IPS DF 4.7 (cell line): ENCODE data around the gene PDE10A.

Experiments used
- DNase-seq: peaks from one replicate; pipeline ENCODE4 v3.0.0-alpha.2; 2013; ENCODE audit warnings: low spot score; ENCODE audit errors: extremely low read depth

PDE10A gene

GRCh38 chr6:165678904-165679303 is 15.9 kb upstream of the PDE10A start:
- DNase-seq = no peak

DNA sequence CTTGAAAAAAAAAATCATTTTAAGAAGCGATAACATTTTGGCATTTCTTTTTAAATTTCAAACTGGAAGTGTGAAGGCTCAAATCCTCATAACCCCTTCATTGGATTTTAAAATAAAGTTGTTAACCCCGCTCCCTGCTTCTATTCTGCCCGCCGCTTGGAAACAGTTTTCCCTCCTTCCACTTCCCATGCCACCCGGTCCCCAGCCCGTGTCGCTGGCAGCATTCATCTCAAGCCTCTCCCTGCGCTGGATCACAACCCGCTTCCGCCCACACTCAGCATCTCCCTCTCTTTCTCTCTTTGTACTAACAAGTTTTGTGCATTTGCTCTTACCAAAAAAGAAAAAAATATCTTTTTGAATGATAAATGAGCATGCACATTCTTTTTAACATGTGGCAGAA is 15.4 kb upstream of the PDE10A start:
- no peak for DNase-seq

GRCh38 chr6:165677091-165677490 is 14.1 kb upstream of the PDE10A start:
- DNase-seq = no peak

DNA sequence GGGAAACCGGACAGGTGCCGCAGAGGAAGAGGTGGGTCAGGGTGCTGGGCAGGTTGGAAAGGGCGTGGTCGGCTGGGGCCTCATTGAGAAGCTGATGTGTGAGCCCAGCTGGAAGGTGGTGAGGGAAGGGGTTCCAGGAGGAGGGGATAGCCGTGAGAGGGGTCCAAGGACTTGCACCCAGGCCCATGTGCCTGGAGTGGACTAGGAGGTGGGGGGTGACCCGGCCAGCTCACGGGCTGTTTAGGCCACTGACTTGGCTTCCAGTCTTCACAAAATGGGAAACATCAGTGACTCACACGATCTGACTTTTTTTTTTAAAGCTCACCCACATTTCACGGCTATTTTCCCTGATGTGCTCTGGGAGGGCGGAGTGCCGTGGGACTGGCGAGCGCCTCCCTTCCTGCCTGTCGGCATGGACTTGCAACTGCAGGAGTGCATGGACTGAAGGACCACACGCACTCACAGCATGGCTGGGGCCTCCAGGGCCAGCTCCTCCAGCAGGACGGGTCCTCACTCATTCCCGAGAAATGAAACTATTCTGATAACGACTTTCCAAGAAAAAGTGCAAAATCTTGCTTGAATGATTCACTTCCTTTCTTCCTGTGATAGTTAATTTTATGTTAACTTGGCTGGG is 13.5 kb upstream of the PDE10A start:
- DNase-seq = no peak

- no peak for DNase-seq
Observed at GRCh38 chr6:165675120-165675519, 12.1 kb upstream of the PDE10A start.

GRCh38 chr6:165674155-165675029 is 11.4 kb upstream of the PDE10A start:
- no peak for DNase-seq

GRCh38 chr6:165671222-165671768 is 8.3 kb upstream of the PDE10A start:
- DNase-seq = no peak

GRCh38 chr6:165668951-165669350 is 5.9 kb upstream of the PDE10A start:
- DNase-seq = no peak

- no peak for DNase-seq
Observed at GRCh38 chr6:165665384-165665672, 2.3 kb upstream of the PDE10A start.

- DNase-seq = no peak
Observed at GRCh38 chr6:165664559-165665383, 1.7 kb upstream of the PDE10A start.

DNA sequence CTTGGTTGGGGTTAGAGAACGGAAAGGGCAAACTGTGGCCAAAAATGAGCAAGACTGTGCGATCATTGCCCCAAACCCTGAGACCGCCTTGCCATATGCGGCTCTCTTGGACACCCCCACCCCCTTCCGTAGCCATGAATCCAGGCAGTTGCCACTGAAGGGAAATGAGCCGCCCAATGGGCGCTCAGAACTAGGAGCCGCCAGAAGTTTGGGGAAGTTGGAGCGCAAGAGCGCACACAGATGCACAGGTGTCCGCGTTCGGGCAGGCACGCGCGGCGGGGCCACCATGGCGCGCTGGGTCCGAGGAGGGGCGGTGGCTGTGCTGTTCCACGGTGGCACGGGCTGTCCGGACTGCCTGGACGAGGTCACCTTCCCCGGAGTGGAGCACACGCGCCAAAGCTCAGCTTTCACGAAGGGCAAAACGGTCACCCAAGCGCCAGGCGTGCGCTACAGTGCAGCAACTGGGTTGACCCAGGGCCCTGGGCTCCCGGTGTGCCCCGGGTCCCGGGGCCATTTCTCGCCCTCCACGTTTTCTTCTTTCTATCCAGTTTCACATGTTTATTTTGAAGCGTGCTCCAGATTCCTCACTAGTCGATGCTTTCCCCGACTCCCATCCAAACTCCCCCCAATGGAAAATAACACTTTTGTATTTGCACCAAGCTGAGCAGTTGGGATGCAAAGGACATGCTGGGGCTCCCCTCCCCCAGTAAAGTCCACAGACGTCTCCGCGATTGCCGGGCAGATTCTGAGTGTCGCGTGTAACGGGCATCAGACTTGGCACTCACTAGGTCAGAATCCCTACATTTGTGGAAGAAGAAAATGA is 906 bp upstream of the PDE10A start:
- DNase-seq = no peak

GRCh38 chr6:165663377-165663735 is 315 bp upstream of the PDE10A start:
- no peak for DNase-seq

GRCh38 chr6:165662041-165662748 is 846 bp downstream of the PDE10A start:
- no peak for DNase-seq

DNA sequence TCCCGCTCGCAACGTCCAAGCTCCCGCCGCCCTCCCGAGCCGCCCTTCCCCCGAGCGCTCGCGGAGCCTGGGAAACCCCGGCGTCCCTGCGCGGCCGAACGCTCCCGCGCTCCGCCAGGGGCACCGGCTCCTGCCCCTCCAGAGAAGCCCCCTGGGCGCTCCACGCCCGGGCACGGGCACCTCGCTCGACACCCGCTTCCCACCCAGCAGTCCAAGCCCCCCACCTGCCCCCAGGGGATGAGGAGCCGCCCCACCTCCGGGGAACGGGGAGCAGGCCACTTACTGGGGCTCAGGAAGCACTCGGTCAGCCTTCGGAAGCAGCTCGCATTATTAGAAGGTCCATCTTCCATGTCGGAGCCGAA is 1.4 kb downstream of the PDE10A start:
- no peak for DNase-seq

DNA sequence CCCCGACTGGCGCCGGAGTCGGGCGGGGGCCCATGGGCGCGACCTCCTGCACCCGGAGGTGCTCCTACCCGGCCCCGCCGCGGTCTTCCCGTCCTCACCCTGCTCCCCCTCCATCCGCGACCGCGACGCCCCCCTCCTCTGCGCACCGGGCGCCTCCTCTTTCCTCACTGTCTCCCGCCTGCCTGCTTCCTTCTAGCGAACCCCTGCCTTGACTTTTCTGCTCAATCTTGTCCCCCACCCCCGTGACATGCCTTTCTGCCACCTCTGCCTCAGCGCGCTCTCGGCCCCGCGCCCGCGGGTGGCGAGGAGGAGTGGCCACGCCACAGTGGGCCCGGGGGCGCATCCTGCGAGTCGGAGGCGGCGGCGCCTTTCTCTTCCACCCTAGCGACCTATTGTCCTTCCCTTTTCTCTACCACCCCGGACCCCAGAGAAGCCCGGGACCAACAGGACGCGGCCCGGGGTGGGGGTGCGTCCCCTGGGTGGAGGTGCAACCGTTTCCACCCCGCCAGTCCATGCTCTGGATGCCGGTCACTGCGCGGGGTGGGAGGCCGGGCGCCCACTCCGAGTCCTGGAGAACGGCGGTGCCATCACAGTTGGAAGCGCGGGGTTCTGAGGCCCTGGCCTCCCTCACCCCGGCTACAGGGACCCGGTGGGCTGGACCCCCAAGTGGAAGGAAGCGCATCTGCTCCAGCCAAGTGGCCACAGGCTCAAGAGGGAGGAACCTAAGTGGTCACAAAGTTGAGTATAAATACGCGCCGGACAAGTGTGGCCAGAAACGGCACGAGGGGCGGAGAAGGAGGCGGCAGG is 2.0 kb downstream of the PDE10A start:
- no peak for DNase-seq

DNA sequence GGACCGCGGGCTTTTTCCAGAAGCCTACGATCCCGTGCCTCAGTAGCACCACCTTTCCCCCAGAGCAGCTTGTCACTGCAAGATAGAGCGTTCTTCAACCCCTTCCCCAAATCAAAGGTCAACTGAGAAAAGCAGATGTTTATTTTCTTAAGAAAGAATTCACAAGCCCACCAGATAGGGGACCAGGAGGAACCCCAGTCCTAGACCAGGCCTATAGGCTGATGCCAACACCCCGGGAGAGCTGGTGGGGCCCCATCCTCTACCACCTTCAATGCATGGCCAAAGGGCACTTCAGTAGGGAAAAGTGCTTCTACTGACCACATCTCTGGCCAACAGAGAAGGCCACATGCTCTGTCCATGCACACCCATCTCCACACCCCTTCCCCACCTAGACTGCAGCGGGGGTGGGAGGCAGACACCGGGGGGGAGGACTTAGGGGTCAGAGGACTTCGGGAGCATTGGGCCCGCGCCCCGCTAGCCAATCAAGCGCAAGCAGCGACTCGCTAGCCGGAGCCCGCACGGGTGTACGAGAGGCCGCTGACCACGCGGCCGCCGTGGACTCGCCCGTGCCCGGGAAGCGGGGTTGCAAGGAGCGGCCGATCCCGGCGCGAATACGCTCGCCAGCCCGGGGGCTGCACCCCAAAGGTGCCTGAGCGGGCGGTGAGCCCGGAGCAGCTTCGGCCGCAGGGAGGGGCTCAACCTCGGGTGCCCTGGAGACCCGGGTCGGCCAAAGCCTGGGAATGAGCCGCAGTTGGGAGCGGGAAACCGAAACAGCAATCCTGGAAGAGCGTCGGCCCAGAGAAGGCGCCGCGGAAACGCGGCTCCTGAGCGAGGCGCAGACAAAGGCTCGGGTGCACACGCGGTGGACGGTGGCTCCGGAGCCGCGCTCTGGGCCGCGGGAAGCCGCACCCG is 2.8 kb downstream of the PDE10A start:
- DNase-seq = no peak

DNA sequence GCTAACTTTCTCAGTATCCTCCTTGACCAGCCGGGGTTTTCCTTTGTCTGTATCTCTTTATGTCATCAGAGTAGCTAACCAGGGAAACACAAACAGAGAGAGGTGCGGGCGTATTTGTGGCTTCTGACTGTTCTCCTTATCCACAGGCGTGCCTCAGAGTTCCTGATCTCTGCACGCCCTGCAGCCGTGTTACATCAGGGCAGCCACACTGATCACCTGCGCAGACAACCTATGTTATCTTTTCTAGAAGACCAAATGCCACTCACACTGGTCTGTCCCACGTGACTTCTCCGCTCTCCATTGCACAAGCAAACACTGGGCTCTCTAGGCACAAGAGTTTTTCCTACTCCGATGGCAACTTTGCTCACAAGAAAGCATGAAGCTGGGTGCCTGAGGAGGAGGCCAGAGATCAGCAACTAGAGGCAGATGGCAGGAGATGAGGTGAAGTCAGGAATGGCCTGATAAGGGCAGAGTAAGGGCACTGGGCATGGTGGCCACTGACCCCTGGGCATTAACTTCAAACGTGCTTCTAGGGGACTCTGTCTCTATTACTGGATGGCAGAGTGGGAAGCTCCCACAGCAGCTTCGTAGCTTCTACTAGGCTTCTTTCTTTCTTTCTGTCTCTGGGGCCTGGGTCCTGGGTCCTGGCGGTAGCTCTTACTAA is 4.5 kb downstream of the PDE10A start:
- no peak for DNase-seq

DNA sequence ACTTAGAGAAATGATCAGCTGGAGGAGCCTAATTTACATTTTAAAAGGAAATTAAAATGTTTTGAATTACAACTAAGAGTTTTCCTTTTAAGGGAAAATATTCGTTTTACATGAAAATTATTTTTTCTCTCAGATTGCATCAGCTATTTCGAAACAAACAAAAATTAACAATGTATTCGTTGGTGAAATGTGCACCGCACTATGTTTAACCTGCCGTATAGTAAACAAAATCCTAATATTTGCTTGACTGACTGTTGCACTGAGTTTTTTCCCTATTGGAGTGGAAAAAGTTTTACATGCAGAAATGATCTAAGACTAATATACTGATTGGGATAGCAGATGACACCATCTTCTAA is 5.7 kb downstream of the PDE10A start:
- no peak for DNase-seq
